ENCODE measurements around the gene LDLRAD3.

DNA sequence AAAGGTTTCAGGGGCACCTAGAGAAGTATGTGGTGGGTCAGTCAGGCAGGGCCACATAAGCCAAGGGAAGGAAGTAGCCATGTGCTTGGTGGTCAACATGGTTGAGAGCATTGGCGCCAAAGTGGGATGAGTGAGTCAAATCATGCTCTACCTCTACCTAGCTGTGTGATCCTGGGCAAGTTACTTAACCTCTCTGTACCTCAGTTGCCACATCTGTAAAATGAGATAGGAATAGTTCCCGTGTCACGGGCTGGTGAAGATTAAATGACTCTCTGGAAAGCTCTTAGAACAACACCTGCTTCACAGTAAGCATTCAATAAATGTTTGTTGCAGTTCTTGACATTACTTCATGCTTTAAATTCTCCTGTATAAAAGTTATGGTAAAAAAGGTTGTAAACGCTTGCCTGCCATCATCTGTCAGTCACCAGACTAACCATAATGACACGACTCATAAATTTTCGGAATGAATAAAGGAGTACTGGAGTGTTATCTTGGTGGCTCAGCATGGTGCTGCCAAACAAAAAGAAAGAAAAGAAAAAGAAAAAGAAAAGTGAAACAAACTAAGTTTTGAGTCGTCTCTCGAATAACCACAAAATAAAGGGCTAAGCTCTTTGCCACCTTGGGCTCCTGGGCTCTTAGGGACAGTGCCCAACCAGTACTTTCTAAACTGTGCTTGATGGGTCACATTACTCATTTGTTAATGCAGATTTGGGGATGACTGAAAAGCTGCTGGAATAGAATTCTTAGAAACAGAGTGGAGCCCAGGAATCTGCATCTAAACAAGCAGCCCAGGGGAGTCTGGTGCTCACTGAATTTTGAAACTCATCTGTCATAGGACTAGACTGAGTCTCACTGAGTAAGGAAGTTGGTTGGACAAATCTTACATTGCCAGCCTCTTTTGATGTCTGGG is 107.6 kb downstream of the LDLRAD3 start:
- TF ChIP-seq, protein P1, sequence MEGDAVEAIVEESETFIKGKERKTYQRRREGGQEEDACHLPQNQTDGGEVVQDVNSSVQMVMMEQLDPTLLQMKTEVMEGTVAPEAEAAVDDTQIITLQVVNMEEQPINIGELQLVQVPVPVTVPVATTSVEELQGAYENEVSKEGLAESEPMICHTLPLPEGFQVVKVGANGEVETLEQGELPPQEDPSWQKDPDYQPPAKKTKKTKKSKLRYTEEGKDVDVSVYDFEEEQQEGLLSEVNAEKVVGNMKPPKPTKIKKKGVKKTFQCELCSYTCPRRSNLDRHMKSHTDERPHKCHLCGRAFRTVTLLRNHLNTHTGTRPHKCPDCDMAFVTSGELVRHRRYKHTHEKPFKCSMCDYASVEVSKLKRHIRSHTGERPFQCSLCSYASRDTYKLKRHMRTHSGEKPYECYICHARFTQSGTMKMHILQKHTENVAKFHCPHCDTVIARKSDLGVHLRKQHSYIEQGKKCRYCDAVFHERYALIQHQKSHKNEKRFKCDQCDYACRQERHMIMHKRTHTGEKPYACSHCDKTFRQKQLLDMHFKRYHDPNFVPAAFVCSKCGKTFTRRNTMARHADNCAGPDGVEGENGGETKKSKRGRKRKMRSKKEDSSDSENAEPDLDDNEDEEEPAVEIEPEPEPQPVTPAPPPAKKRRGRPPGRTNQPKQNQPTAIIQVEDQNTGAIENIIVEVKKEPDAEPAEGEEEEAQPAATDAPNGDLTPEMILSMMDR (IDR thresholded peaks at IDR 0.05): no peak
- TF ChIP-seq POLR2A (IDR thresholded peaks at IDR 0.05): no peak

Data from prostate gland (tissue), 2 donors.